Neutrophil (primary cell): ENCODE data around the gene MYO1D.

Experiments
- H3K27ac ChIP-seq: fragments of 200-600 bp; sonication (generic); 2 replicates; pipeline ENCODE4 v1.5.1; 2016; ENCODE audit warnings: mild to moderate bottlenecking, moderate library complexity
- H3K27me3 ChIP-seq: fragments of 200-600 bp; sonication (generic); 2 replicates; pipeline ENCODE4 v1.6.0; 2016; ENCODE audit warnings: mild to moderate bottlenecking
- H3K36me3 ChIP-seq: fragments of 200-600 bp; sonication (generic); 2 replicates; pipeline ENCODE4 v1.5.1; 2017
- H3K4me1 ChIP-seq, 2 experiments: fragments of 200-600 bp in 1 of 2; sonication (generic) in 1 of 2; 1 replicate in 1 of 2; 2 replicates in 1 of 2; pipeline versions ENCODE4 v1.5.1 to v1.6.1; 2013 to 2016; ENCODE audit warnings: low read depth in 1 of 2, low read length in 1 of 2, mild to moderate bottlenecking in 1 of 2, moderate library complexity in 1 of 2; ENCODE audit not compliant: control insufficient read depth in 1 of 2, insufficient read depth in 1 of 2
- H3K4me3 ChIP-seq, 2 experiments: fragments of 200-600 bp in 1 of 2; sonication (generic) in 1 of 2; 1 replicate in 1 of 2; 2 replicates in 1 of 2; pipeline ENCODE4 v1.5.1; 2013 to 2016; ENCODE audit warnings: low read depth in 1 of 2, low read length in 1 of 2, mild to moderate bottlenecking in 1 of 2, moderate library complexity in 1 of 2
- H3K9me3 ChIP-seq: fragments of 200-600 bp; sonication (generic); 2 replicates; pipeline ENCODE4 v1.5.1; 2016
- CTCF ChIP-seq: fragments of 200-600 bp; sonication (generic); IDR thresholded peaks from 2 replicates; pipeline ENCODE4 v1.5.1; 2016; ENCODE audit warnings: antibody characterized with exemption

MYO1D gene

DNA sequence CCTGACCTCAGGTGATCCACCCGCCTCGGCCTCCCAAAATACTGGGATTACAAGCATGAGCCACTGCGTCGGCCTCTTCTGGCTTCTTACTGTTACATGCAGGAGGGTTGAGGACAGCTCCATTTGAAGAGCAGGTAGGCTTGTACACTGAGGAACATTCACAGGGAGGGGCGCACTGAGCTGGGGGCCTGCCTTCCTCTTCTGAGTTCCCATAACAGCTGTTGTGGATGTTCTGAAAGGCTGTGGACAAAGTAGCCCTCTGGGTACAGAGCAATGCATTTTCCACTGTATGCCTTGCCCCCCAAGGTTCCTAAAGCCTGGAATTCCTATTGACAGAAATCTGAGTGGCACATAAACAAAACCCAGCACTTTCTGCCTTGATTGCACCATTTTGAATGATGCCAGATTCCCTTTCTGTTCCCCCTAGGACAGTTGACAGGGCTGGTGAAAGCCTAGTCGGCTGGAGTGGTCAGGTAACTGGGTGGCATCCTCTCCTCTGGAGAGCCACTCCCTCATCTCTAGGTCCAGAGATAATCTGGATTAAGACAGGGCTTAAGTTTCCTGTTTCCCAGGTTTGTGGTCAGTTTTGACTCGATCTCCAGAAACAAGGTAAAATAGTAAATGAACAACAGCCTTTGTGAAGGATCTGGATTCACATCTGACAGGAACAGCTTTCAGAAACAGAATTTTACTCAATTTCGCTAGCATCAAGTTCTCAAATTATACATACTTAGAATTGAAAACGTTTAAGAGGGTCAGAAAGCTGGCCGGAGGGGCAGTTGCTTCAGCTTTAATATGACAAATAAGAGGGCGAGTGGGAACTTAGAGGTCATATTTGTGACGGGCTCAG lies 391.4 kb downstream of the MYO1D start:
- peak overlapping the region; percentile 51 to 94 for H3K4me3 ChIP-seq
- peaks cover 3% of the 10 kb centered on the region for H3K27me3 ChIP-seq
- peaks cover 42 to 45% of the 10 kb centered on the region in 2 experiments for H3K4me1 ChIP-seq
- TF ChIP-seq CTCF: no peak
- H3K36me3 ChIP-seq: peaks cover 41% of the 10 kb centered on the region
- H3K27ac ChIP-seq: peak overlapping the region; percentile 76
- no peaks in the 10 kb centered on the region for H3K9me3 ChIP-seq

- Histone ChIP-seq H3K9me3 (no peaks in the 10 kb centered on the region), H3K4me3 (no peak overlapping the region), H3K27me3 (peaks cover 3% of the 10 kb centered on the region), H3K27ac (no peak overlapping the region), H3K36me3 (peaks cover 41% of the 10 kb centered on the region), H3K4me1 (peaks cover 33 to 36% of the 10 kb centered on the region in 2 experiments)
- TF ChIP-seq CTCF: no peak
Observed at GRCh38 chr17:32484628-32485027, 392.3 kb downstream of the MYO1D start.

GRCh38 chr17:32484041-32484461 lies 392.9 kb downstream of the MYO1D start:
- peaks cover 41% of the 10 kb centered on the region for H3K36me3 ChIP-seq
- no peak for TF ChIP-seq CTCF
- no peak overlapping the region for H3K4me3 ChIP-seq
- H3K9me3 ChIP-seq: no peaks in the 10 kb centered on the region
- H3K27ac ChIP-seq: no peak overlapping the region
- peaks cover 3% of the 10 kb centered on the region for H3K27me3 ChIP-seq
- peaks cover 27 to 31% of the 10 kb centered on the region in 2 experiments for H3K4me1 ChIP-seq

DNA sequence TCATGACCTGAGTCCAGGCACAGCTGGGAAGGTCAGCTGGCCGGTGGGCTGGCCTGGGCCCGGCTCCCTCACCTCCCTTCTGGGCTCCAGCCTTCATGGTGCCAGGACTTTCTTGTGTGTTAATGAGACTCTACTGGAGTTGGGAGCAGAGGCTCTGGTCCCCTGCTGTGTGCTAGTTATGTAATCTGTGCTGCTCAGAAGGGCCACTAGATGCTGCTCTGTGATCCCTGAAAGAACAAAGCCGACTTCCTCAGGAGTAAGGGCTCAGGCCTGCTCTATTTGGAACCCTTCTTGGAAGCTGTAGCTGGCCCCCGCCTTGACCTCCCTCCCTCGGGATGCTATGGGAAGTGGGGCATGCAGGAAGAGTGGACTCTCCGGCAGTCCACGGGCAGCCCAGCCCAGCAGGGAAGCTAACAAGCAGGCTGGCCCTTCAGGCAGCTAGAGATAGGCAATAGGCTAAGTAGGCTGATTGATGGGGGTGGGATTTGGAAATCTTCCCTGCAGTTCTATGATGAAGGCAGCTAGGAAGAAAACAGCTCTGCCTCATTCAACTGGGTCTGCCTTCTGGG lies 393.4 kb downstream of the MYO1D start:
- Histone ChIP-seq H3K27ac (no peak overlapping the region), H3K4me3 (no peak overlapping the region), H3K27me3 (peaks cover 3% of the 10 kb centered on the region), H3K9me3 (no peaks in the 10 kb centered on the region), H3K4me1 (peaks cover 22 to 26% of the 10 kb centered on the region in 2 experiments), H3K36me3 (peaks cover 41% of the 10 kb centered on the region)
- peak; percentile 53 for TF ChIP-seq CTCF

DNA sequence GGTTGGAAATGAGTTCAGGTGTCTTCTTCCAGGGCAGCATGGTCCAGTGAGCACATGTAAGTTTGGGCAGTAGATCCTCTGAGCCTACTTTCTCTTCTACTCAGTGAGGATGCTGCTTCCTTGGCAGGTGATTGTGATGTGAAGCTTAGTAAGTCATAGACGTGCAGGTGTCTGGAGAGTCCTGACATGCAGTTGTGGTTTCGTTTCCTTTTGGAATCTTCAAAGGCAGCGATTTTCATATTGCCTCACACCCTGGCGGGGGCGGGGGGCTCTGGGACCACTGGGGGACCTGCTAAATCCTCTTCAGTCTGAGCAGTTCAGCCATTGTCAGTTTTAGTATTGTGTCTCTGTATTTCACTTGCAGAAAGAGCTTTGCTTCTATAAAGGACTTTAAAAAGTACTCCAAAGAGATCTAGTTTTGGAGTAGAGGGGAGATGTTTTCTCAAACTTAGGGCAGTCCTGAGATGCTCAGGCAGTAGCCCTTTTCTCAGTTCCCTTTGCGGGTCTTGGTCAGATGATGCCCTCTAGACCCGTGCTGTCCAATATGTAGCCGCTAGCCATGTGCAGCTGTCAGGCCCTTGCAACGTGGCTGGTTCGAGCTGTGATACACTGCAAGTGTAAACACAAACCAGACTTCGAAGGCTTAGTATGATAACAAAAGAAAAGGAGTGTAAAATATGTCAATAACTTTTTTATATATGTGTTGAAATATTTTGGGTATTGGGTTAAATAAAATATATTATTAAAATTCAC lies 394.2 kb downstream of the MYO1D start:
- Histone ChIP-seq H3K27me3 (peaks cover 3% of the 10 kb centered on the region), H3K9me3 (no peaks in the 10 kb centered on the region), H3K27ac (no peak overlapping the region), H3K36me3 (peaks cover 41% of the 10 kb centered on the region), H3K4me3 (no peak overlapping the region), H3K4me1 (peaks cover 14 to 18% of the 10 kb centered on the region in 2 experiments)
- no peak for TF ChIP-seq CTCF
